B cell (primary cell): ENCODE results near the gene CFAP100. TPM values are rescaled to one million over a fixed set of nuclear protein-coding genes. Genes with fewer than 3 reads are reported as not detected.

Source experiments
- ATAC-seq: fragments of 200-7000 bp; cut with Tn5 transposase; one replicate; pipeline ENCODE4 v1.10.0; 2021; ENCODE audit warnings: low read depth, mild to moderate bottlenecking, moderate number of reproducible peaks, moderate library complexity
- CTCF ChIA-PET: fragments of 350-600 bp; sonication (Branson Sonifier 250); formaldehyde crosslinking; loops from one replicate; lab custom pipeline; 2021; ENCODE audit warnings: antibody characterized with exemption, inconsistent platforms; lab: Charles Lee
- POLR2A ChIA-PET: fragments of 350-600 bp; sonication (Branson Sonifier 250); formaldehyde crosslinking; loops from one replicate; lab custom pipeline; 2021; ENCODE audit warnings: antibody characterized with exemption; lab: Charles Lee
- DNase-seq: peaks from one replicate; pipeline ENCODE4 v3.0.0; 2013
- H2AFZ ChIP-seq: 2 replicates; pipeline ENCODE4 v1.6.1; 2012; ENCODE audit warnings: mild to moderate bottlenecking, low read depth, low read length; ENCODE audit not compliant: insufficient read depth, poor library complexity, severe bottlenecking
- H3K27ac ChIP-seq, 2 donors: 1 replicate in 1 of 2; 2 replicates in 1 of 2; pipeline ENCODE4 v1.5.1; 2012 to 2013; ENCODE audit warnings: low read length in 2 of 2, mild to moderate bottlenecking in 2 of 2, moderate library complexity in 1 of 2
- H3K27me3 ChIP-seq, 4 experiments: fragments of 200-600 bp in 1 of 4; sonication (generic) in 1 of 4; replicated peaks in 1 of 4; 1 replicate in 2 of 4; 2 replicates in 2 of 4; pipeline versions ENCODE4 v1.6.1 to v1.7.0; 2013 to 2016; ENCODE audit warnings: low read length in 3 of 4, mild to moderate bottlenecking in 2 of 4, mixed read lengths in 1 of 4, moderate library complexity in 1 of 4; ENCODE audit not compliant: insufficient read depth in 4 of 4, control insufficient read depth in 3 of 4; ENCODE audit errors: control extremely low read depth in 1 of 4
- H3K36me3 ChIP-seq, 2 experiments: replicated peaks in 1 of 2; 1 replicate in 1 of 2; 2 replicates in 1 of 2; pipeline versions ENCODE4 v1.6.1 to v1.7.1; 2013; ENCODE audit warnings: low read length in 1 of 2; ENCODE audit not compliant: insufficient read depth in 2 of 2, control insufficient read depth in 1 of 2; ENCODE audit errors: control extremely low read depth in 1 of 2, extremely low read depth in 1 of 2
- H3K4me1 ChIP-seq, 2 donors: fragments of 200-600 bp in 1 of 2; sonication (generic) in 1 of 2; 1 replicate in 1 of 2; 2 replicates in 1 of 2; pipeline versions ENCODE4 v1.5.1 to v1.6.1; 2013 to 2017; ENCODE audit warnings: low read length in 2 of 2; ENCODE audit not compliant: control insufficient read depth in 2 of 2, insufficient read depth in 2 of 2
- H3K4me2 ChIP-seq: replicated peaks from 2 replicates; pipeline ENCODE3; 2012; ENCODE audit warnings: mild to moderate bottlenecking, low read depth, low read length; ENCODE audit not compliant: poor library complexity, severe bottlenecking
- H3K4me3 ChIP-seq, 5 experiments: fragments of 200-600 bp in 1 of 5; sonication (generic) in 1 of 5; 1 replicate in 3 of 5; 2 replicates in 2 of 5; pipeline versions ENCODE4 v1.5.1 to v1.7.0; 2011 to 2016; ENCODE audit warnings: low read length in 4 of 5, mild to moderate bottlenecking in 4 of 5, low read depth in 2 of 5, control low read depth in 1 of 5, moderate library complexity in 1 of 5; ENCODE audit not compliant: insufficient read depth in 1 of 5; ENCODE audit errors: control extremely low read depth in 1 of 5, extremely low read depth in 1 of 5
- H3K79me2 ChIP-seq: fragments of 200-600 bp; sonication (generic); one replicate; pipeline ENCODE4 v1.6.0; 2016; ENCODE audit warnings: low read length; ENCODE audit not compliant: control insufficient read depth, insufficient read depth
- H3K9ac ChIP-seq: fragments of 200-600 bp; sonication (generic); 2 replicates; pipeline ENCODE4 v1.6.1; 2017; ENCODE audit warnings: mild to moderate bottlenecking, low read length, moderate library complexity
- H3K9me3 ChIP-seq, 3 donors: one replicate each; pipeline versions ENCODE4 v1.6.1 to v1.7.1; 2013; ENCODE audit warnings: low read length in 2 of 3; ENCODE audit not compliant: control insufficient read depth in 2 of 3, insufficient read depth in 1 of 3; ENCODE audit errors: control extremely low read depth in 1 of 3
- H4K20me1 ChIP-seq: 2 replicates; pipeline ENCODE4 v1.6.0; 2012; ENCODE audit warnings: mild to moderate bottlenecking, low read length; ENCODE audit not compliant: insufficient read depth, control insufficient read depth, poor library complexity, severe bottlenecking
- H3K27ac Mint-ChIP-seq: one replicate; pipeline ENCODE4 v1.8.0; 2021; ENCODE audit warnings: mixed read lengths
- H3K27me3 Mint-ChIP-seq: one replicate; pipeline ENCODE4 v1.8.0; 2021; ENCODE audit warnings: mixed read lengths
- H3K4me1 Mint-ChIP-seq: one replicate; pipeline ENCODE4 v1.8.0; 2021; ENCODE audit warnings: mixed read lengths
- H3K4me3 Mint-ChIP-seq: one replicate; pipeline ENCODE4 v1.8.0; 2021; ENCODE audit warnings: mixed read lengths
- H3K9me3 Mint-ChIP-seq: one replicate; pipeline ENCODE4 v1.8.0; 2022; ENCODE audit warnings: mixed read lengths; ENCODE audit not compliant: insufficient read depth
- CTCF ChIP-seq: fragments of 200-600 bp; IDR thresholded peaks from one replicate; pipeline ENCODE4 v1.8.0; 2022; ENCODE audit warnings: antibody characterized with exemption, mild to moderate bottlenecking
- EZH2 ChIP-seq: IDR thresholded peaks from 2 replicates; pipeline ENCODE4 v1.6.1; 2012; ENCODE audit warnings: borderline replicate concordance, low read depth, mild to moderate bottlenecking, moderate library complexity, low read length; ENCODE audit not compliant: insufficient read depth, poor library complexity, severe bottlenecking
- WGBS: methylation state at CpG from one replicate; pipeline ENCODE4 v1.1.5; 2013; ENCODE audit warnings: missing lambda C conversion rate; ENCODE audit not compliant: insufficient coverage; 5-methylcytosine and 5-hydroxymethylcytosine counted together
- intact Hi-C: fragments of 100-400 bp; cut with micrococcal nuclease; formaldehyde crosslinking; loops from one replicate; pipeline ENCODE4 v1.10.0; 2022
- polyA plus RNA-seq: library from polyadenylated mRNA; depleted of rRNA; stranded (reverse); fragments of >200 nt; gene quantifications from 2 replicates; pipeline ENCODE4 v1.2.3, GENCODE V29; 2012
- total RNA-seq, 2 donors: library from RNA; stranded (reverse); fragments of 120-200 nt in 1 of 2; gene quantifications; 1 replicate in 1 of 2; 2 replicates in 1 of 2; pipeline versions ENCODE4 v1.2.3 to v1.2.4, GENCODE V29; 2013 to 2022

The CFAP100 gene
- total and polyA plus RNA-seq, 2 donors (not counting 1 experiment from before 2014, with no cell fraction given): not detected

- Histone ChIP-seq H3K9ac (no peak overlapping the region), H3K36me3 (no peaks in the 10 kb centered on the region), H3K4me3 (peak overlapping the region in 4 of 5 experiments; percentile 11 to 33 (median 26))
Measured at GRCh38 chr3:126389112-126389793, 5.5 kb upstream of the CFAP100 start.

More at GRCh38 chr3:126389112-126389793, 5.5 kb upstream of the CFAP100 start:
- POLR2A ChIA-PET: no interaction called here
- Mint-ChIP-seq H3K27ac (no peak overlapping the region), H3K27me3 (peaks cover 59% of the 10 kb centered on the region), H3K4me3 (peak overlapping the region; percentile 80), H3K4me1 (peaks cover 23% of the 10 kb centered on the region), H3K9me3 (peaks cover under 1% of the 10 kb centered on the region)
- peaks cover 8 to 17% of the 10 kb centered on the region in 2 donors for H3K4me1 ChIP-seq
- H3K4me2 ChIP-seq: peak overlapping the region; percentile 71
- DNase-seq (peak; percentile 78), ATAC-seq (peak; percentile 90)
- intact Hi-C loops: loop anchor here (5.0 kb wide), 1 partner anchor 467 kb away; no protein-coding TSS in a partner anchor
- no peak overlapping the region for H3K27ac ChIP-seq
- CTCF ChIA-PET: interaction anchor here (3.1 kb wide), 1 partner anchor 255 kb away, joined by 16 read pairs; no protein-coding TSS in a partner anchor
- H2AFZ ChIP-seq: peak overlapping the region; percentile 57
- H4K20me1 ChIP-seq: no peaks in the 10 kb centered on the region
- H3K27me3 ChIP-seq: peaks cover 0 to 26% (median 7%) of the 10 kb centered on the region in 4 experiments
- 4% methylated on average over 58 of the region's 58 CpGs for WGBS
- H3K9me3 ChIP-seq: no peaks in the 10 kb centered on the region
- TF ChIP-seq CTCF: peak; percentile 64
- no peak for TF ChIP-seq EZH2
- H3K79me2 ChIP-seq: no peaks in the 10 kb centered on the region
